ENCODE measurements around the gene MSGN1.

DNA sequence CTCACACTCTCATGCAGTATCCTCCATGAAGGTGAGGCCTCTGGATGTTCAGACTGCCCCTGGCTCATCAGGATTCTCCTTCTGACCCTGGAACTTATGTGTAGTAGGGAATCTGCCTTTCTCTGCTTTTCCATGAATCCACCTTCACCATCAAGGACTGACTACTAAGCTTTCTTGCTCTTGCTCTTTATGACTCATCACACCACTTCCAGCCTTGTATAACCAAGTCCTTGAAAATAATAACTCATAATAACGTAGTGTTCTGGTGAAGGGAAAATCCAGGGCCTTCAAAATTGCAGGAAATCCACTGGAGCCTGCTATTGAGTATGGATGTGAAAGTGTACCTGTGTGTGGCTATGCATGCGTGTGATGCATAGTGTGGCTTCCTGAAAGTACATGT, 50.9 kb downstream of the MSGN1 start:
- no peak for TF ChIP-seq CEBPB (IDR thresholded peaks at IDR 0.05; ENCODE audit: low read depth, low read length)
- TF ChIP-seq, protein P1, sequence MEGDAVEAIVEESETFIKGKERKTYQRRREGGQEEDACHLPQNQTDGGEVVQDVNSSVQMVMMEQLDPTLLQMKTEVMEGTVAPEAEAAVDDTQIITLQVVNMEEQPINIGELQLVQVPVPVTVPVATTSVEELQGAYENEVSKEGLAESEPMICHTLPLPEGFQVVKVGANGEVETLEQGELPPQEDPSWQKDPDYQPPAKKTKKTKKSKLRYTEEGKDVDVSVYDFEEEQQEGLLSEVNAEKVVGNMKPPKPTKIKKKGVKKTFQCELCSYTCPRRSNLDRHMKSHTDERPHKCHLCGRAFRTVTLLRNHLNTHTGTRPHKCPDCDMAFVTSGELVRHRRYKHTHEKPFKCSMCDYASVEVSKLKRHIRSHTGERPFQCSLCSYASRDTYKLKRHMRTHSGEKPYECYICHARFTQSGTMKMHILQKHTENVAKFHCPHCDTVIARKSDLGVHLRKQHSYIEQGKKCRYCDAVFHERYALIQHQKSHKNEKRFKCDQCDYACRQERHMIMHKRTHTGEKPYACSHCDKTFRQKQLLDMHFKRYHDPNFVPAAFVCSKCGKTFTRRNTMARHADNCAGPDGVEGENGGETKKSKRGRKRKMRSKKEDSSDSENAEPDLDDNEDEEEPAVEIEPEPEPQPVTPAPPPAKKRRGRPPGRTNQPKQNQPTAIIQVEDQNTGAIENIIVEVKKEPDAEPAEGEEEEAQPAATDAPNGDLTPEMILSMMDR (conservative IDR thresholded peaks at IDR 0.05; ENCODE audit: low read depth, low read length) = no peak
- TF ChIP-seq CHD1 (IDR thresholded peaks at IDR 0.05; ENCODE audit: low read depth, low read length) = no peak
- no peak for TF ChIP-seq MAZ (IDR thresholded peaks at IDR 0.05; ENCODE audit: borderline replicate concordance, low read depth, low read length)
- TF ChIP-seq POLR2A (IDR thresholded peaks at IDR 0.05; ENCODE audit: low read depth, low read length) = no peak
- no peak for TF ChIP-seq MAFK (IDR thresholded peaks at IDR 0.05; ENCODE audit: low read depth, low read length)
- no peak for TF ChIP-seq RAD21 (IDR thresholded peaks at IDR 0.05; ENCODE audit: low read length)
- TF ChIP-seq NFE2L2 (IDR thresholded peaks at IDR 0.05; ENCODE audit: low read depth, low read length) = no peak
- no peak for TF ChIP-seq RCOR1 (IDR thresholded peaks at IDR 0.05; ENCODE audit: insufficient replicate concordance, low read length)
- TF ChIP-seq, protein P2, sequence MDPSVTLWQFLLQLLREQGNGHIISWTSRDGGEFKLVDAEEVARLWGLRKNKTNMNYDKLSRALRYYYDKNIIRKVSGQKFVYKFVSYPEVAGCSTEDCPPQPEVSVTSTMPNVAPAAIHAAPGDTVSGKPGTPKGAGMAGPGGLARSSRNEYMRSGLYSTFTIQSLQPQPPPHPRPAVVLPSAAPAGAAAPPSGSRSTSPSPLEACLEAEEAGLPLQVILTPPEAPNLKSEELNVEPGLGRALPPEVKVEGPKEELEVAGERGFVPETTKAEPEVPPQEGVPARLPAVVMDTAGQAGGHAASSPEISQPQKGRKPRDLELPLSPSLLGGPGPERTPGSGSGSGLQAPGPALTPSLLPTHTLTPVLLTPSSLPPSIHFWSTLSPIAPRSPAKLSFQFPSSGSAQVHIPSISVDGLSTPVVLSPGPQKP (IDR thresholded peaks at IDR 0.05; ENCODE audit: borderline replicate concordance, low read depth, low read length) = no peak
